Esophagus muscularis mucosa (tissue), 3 donors: ENCODE measurements around the gene SHC1.

Experiments
- POLR2A ChIP-seq: fragments of 450-650 bp; IDR thresholded peaks from one replicate; pipeline ENCODE4 v1.6.1; 2017; ENCODE audit warnings: antibody characterized with exemption, moderate library complexity, mild to moderate bottlenecking, low read depth
- POLR2AphosphoS5 ChIP-seq, 2 donors: sonication (generic); formaldehyde crosslinking; IDR thresholded peaks; one replicate each; pipeline ENCODE4 v1.6.1; 2017; ENCODE audit warnings: antibody characterized with exemption in 2 of 2
- TF ChIP-seq, protein P1 (sequence below), 3 experiments: fragments of 200-600 bp in 2 of 3; fragments of 450-650 bp in 1 of 3; sonication (generic) in 2 of 3; IDR thresholded peaks; one replicate each; pipeline ENCODE4 v1.5.1; 2017 to 2019; ENCODE audit warnings: antibody characterized with exemption in 3 of 3, mild to moderate bottlenecking in 2 of 3, moderate library complexity in 1 of 3

DNA sequence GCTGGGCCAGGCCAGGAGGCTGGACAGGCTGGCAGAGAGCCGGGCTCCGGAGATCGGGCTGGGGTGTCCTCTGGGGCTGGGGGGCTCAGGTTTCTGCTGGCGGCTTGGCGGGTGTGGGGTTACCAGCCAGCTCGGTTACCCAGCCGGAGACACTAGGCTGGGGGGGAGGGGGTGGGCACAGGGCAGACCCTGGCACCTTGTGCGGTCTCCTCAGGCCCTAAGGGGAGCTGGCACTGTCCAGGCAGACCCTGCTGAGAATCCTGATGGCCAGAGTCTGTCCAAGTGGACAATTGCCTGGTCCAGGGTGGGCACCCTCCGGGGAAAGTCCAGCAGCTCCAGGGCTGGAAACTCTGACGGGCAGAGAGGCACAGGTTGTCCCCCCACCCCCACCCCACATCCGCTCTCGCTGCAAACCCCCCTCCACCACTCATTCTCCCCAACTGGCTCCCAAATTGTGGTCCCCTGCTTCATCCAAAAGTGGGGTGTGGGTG, 38.7 kb upstream of the SHC1 start:
- TF ChIP-seq, protein P1, sequence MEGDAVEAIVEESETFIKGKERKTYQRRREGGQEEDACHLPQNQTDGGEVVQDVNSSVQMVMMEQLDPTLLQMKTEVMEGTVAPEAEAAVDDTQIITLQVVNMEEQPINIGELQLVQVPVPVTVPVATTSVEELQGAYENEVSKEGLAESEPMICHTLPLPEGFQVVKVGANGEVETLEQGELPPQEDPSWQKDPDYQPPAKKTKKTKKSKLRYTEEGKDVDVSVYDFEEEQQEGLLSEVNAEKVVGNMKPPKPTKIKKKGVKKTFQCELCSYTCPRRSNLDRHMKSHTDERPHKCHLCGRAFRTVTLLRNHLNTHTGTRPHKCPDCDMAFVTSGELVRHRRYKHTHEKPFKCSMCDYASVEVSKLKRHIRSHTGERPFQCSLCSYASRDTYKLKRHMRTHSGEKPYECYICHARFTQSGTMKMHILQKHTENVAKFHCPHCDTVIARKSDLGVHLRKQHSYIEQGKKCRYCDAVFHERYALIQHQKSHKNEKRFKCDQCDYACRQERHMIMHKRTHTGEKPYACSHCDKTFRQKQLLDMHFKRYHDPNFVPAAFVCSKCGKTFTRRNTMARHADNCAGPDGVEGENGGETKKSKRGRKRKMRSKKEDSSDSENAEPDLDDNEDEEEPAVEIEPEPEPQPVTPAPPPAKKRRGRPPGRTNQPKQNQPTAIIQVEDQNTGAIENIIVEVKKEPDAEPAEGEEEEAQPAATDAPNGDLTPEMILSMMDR (IDR thresholded peaks at IDR 0.05) = no peak
- TF ChIP-seq POLR2AphosphoS5 (IDR thresholded peaks at IDR 0.05) (no peak), POLR2A (no peak)
